ENCODE measurements around the gene PRUNE2.

Gene PRUNE2

GRCh38 chr9:76657265-76657664 is 248.6 kb downstream of the PRUNE2 start:
- TF ChIP-seq CTCF (IDR thresholded peaks at IDR 0.05; ENCODE audit: low read depth, low read length, poor library complexity, severe bottlenecking): no peak
- no peak for TF ChIP-seq EZH2phosphoT487 (IDR thresholded peaks at IDR 0.05; ENCODE audit: borderline replicate concordance, low read length)
- Histone ChIP-seq H3K9me2 (replicated peaks; ENCODE audit: control insufficient read depth, low read length) (no peaks in the 10 kb centered on the region), H3K4me3 (ENCODE audit: low read length) (peak overlapping the region; percentile 36), H4K20me1 (ENCODE audit: control insufficient read depth, insufficient read depth, low read depth, low read length) (no peaks in the 10 kb centered on the region), H3K27ac (ENCODE audit: low read depth, low read length) (peak overlapping the region; percentile 17), H3K4me1 (ENCODE audit: control insufficient read depth, low read length) (peaks cover 65% of the 10 kb centered on the region), H3K9me3 (ENCODE audit: control insufficient read depth, insufficient read depth, low read length) (no peaks in the 10 kb centered on the region), H3K36me3 (ENCODE audit: control insufficient read depth, low read length) (no peaks in the 10 kb centered on the region), H3K4me2 (ENCODE audit: low read length) (peak overlapping the region; percentile 54), H3K27me3 (ENCODE audit: control insufficient read depth, low read length) (no peaks in the 10 kb centered on the region), H3K79me2 (ENCODE audit: control insufficient read depth, low read length) (no peaks in the 10 kb centered on the region), H3F3A (ENCODE audit: control insufficient read depth, insufficient read depth) (no peaks in the 10 kb centered on the region)

GRCh38 chr9:76655971-76656370 is 249.9 kb downstream of the PRUNE2 start:
- H3K27ac ChIP-seq (ENCODE audit: low read depth, low read length): no peak overlapping the region
- no peaks in the 10 kb centered on the region for H3K27me3 ChIP-seq (ENCODE audit: control insufficient read depth, low read length)
- H3K4me3 ChIP-seq (ENCODE audit: low read length): no peak overlapping the region
- no peaks in the 10 kb centered on the region for H3K36me3 ChIP-seq (ENCODE audit: control insufficient read depth, low read length)
- no peak overlapping the region for H3K4me2 ChIP-seq (ENCODE audit: low read length)
- H3K79me2 ChIP-seq (ENCODE audit: control insufficient read depth, low read length): no peaks in the 10 kb centered on the region
- no peaks in the 10 kb centered on the region for H3K9me3 ChIP-seq (ENCODE audit: control insufficient read depth, insufficient read depth, low read length)
- no peaks in the 10 kb centered on the region for H3K9me2 ChIP-seq (replicated peaks; ENCODE audit: control insufficient read depth, low read length)
- H3K4me1 ChIP-seq (ENCODE audit: control insufficient read depth, low read length): peaks cover 78% of the 10 kb centered on the region
- no peaks in the 10 kb centered on the region for H4K20me1 ChIP-seq (ENCODE audit: control insufficient read depth, insufficient read depth, low read depth, low read length)
- H3F3A ChIP-seq (ENCODE audit: control insufficient read depth, insufficient read depth): no peaks in the 10 kb centered on the region
- no peak for TF ChIP-seq EZH2phosphoT487 (IDR thresholded peaks at IDR 0.05; ENCODE audit: borderline replicate concordance, low read length)
- no peak for TF ChIP-seq CTCF (IDR thresholded peaks at IDR 0.05; ENCODE audit: low read depth, low read length, poor library complexity, severe bottlenecking)

- no peak for TF ChIP-seq EZH2phosphoT487 (IDR thresholded peaks at IDR 0.05; ENCODE audit: borderline replicate concordance, low read length)
- no peak for TF ChIP-seq CTCF (IDR thresholded peaks at IDR 0.05; ENCODE audit: low read depth, low read length, poor library complexity, severe bottlenecking)
- no peaks in the 10 kb centered on the region for H3K9me2 ChIP-seq (replicated peaks; ENCODE audit: control insufficient read depth, low read length)
- H4K20me1 ChIP-seq (ENCODE audit: control insufficient read depth, insufficient read depth, low read depth, low read length): no peaks in the 10 kb centered on the region
- no peak overlapping the region for H3K4me3 ChIP-seq (ENCODE audit: low read length)
- no peak overlapping the region for H3K27ac ChIP-seq (ENCODE audit: low read depth, low read length)
- no peak overlapping the region for H3K4me2 ChIP-seq (ENCODE audit: low read length)
- peaks cover 86% of the 10 kb centered on the region for H3K4me1 ChIP-seq (ENCODE audit: control insufficient read depth, low read length)
- H3F3A ChIP-seq (ENCODE audit: control insufficient read depth, insufficient read depth): no peaks in the 10 kb centered on the region
- H3K9me3 ChIP-seq (ENCODE audit: control insufficient read depth, insufficient read depth, low read length): no peaks in the 10 kb centered on the region
- H3K36me3 ChIP-seq (ENCODE audit: control insufficient read depth, low read length): no peaks in the 10 kb centered on the region
- H3K27me3 ChIP-seq (ENCODE audit: control insufficient read depth, low read length): no peaks in the 10 kb centered on the region
- no peaks in the 10 kb centered on the region for H3K79me2 ChIP-seq (ENCODE audit: control insufficient read depth, low read length)
These were observed 250.8 kb downstream of the PRUNE2 start for GRCh38 chr9:76655121-76655541.

GRCh38 chr9:76654575-76654974 is 251.3 kb downstream of the PRUNE2 start:
- Histone ChIP-seq H3K27ac (ENCODE audit: low read depth, low read length) (no peak overlapping the region), H3K27me3 (ENCODE audit: control insufficient read depth, low read length) (no peaks in the 10 kb centered on the region), H3K9me3 (ENCODE audit: control insufficient read depth, insufficient read depth, low read length) (no peaks in the 10 kb centered on the region), H3K4me3 (ENCODE audit: low read length) (no peak overlapping the region), H3K9me2 (replicated peaks; ENCODE audit: control insufficient read depth, low read length) (no peaks in the 10 kb centered on the region), H3F3A (ENCODE audit: control insufficient read depth, insufficient read depth) (no peaks in the 10 kb centered on the region), H3K36me3 (ENCODE audit: control insufficient read depth, low read length) (no peaks in the 10 kb centered on the region), H3K79me2 (ENCODE audit: control insufficient read depth, low read length) (no peaks in the 10 kb centered on the region), H3K4me1 (ENCODE audit: control insufficient read depth, low read length) (peaks cover 86% of the 10 kb centered on the region), H3K4me2 (ENCODE audit: low read length) (no peak overlapping the region), H4K20me1 (ENCODE audit: control insufficient read depth, insufficient read depth, low read depth, low read length) (no peaks in the 10 kb centered on the region)
- TF ChIP-seq EZH2phosphoT487 (IDR thresholded peaks at IDR 0.05; ENCODE audit: borderline replicate concordance, low read length) (no peak), CTCF (IDR thresholded peaks at IDR 0.05; ENCODE audit: low read depth, low read length, poor library complexity, severe bottlenecking) (no peak)
